Esophagus squamous epithelium (tissue), 5 donors: Measurements from ENCODE around the gene ZP2. TPM values are rescaled to one million over a fixed set of nuclear protein-coding genes. Genes with fewer than 3 reads are reported as not detected.
"Not testable (repeated sequence)": the region's sequence is repeated elsewhere in the genome, so short reads cannot be mapped to it uniquely, and the experiment has no call there.

Experiments
- DNase-seq: peaks from one replicate; lab custom pipeline; 2025; lab: John Stamatoyannopoulos, UW
- H3K27ac ChIP-seq, 4 donors: fragments of 200-600 bp; sonication (generic); one replicate each; pipeline ENCODE4 v1.5.1; 2016 to 2019; ENCODE audit warnings: mild to moderate bottlenecking in 1 of 4
- H3K27me3 ChIP-seq, 4 donors: fragments of 200-600 bp; sonication (generic); 1 replicate in 3 of 4; 2 replicates in 1 of 4; pipeline versions ENCODE4 v1.5.1 to v1.6.0; 2017 to 2021; ENCODE audit warnings: antibody characterized with exemption in 1 of 4
- H3K36me3 ChIP-seq, 3 donors: fragments of 200-600 bp; sonication (generic); one replicate each; pipeline ENCODE4 v1.5.1; 2016 to 2019
- H3K4me1 ChIP-seq, 3 donors: fragments of 200-600 bp; sonication (generic); one replicate each; pipeline ENCODE4 v1.5.1; 2017 to 2019
- H3K4me3 ChIP-seq, 4 donors: fragments of 200-600 bp; sonication (generic); 1 replicate in 3 of 4; 2 replicates in 1 of 4; pipeline ENCODE4 v1.5.1; 2016 to 2019; ENCODE audit warnings: mild to moderate bottlenecking in 2 of 4, moderate library complexity in 1 of 4
- H3K9me3 ChIP-seq, 3 donors: fragments of 200-600 bp; sonication (generic); one replicate each; pipeline ENCODE4 v1.5.1; 2016 to 2019
- CTCF ChIP-seq, 6 experiments: fragments of 450-650 bp in 4 of 6; fragments of 200-600 bp in 2 of 6; sonication (generic) in 2 of 6; IDR thresholded peaks; one replicate each; pipeline ENCODE4 v1.5.1; 2016 to 2019; ENCODE audit warnings: antibody characterized with exemption in 6 of 6, mild to moderate bottlenecking in 4 of 6, moderate library complexity in 4 of 6
- POLR2A ChIP-seq, 4 donors: fragments of 450-650 bp; IDR thresholded peaks; one replicate each; pipeline ENCODE4 v1.6.1; 2017; ENCODE audit warnings: antibody characterized with exemption in 4 of 4, mild to moderate bottlenecking in 4 of 4, moderate library complexity in 3 of 4
- WGBS, 2 donors: methylation state at CpG; one replicate each; pipeline ENCODE4 v1.1.5; 2018; 5-methylcytosine and 5-hydroxymethylcytosine counted together
- intact Hi-C: fragments of 100-400 bp; cut with DNase I; formaldehyde crosslinking; loops from one replicate; pipeline ENCODE4 v1.15.0; 2022
- total RNA-seq, 4 donors: library from RNA; depleted of rRNA; stranded (reverse); fragments of >200 nt; gene quantifications; one replicate each; pipeline ENCODE4 v1.1.0, GENCODE V29; 2016
- donor health status: DM: yes; HTN: yes; CAD: no.

The ZP2 gene
- total RNA-seq, 4 donors from 2014 or later: not detected

GRCh38 chr16:21158208-21159110 is 52.9 kb downstream of the ZP2 start, which contains the start of gene LDAF1:
LDAF1 (plus strand) TSS chr16:21158674; CDS start chr16:21161183, 2,509 bp downstream.
- intact Hi-C loops: loop anchor here (2.0 kb wide), 1 partner anchor 142 kb away; no protein-coding TSS in a partner anchor
- H3K4me3 ChIP-seq: peak within 1 kb of the TSS; percentile 64 to 94 (median 82)
- peaks cover 0 to 26% (median 0%) of the 10 kb centered on the region in 3 donors for H3K36me3 ChIP-seq
- H3K9me3 ChIP-seq: no peaks in the 10 kb centered on the region
- H3K4me1 ChIP-seq: peaks cover 12 to 63% (median 44%) of the 10 kb centered on the region in 3 donors
- peak within 1 kb of the TSS; percentile 90 to 95 (median 94) for H3K27ac ChIP-seq
- peak; percentile 11 for DNase-seq
- WGBS, 2 donors: 1 to 2% methylated on average over 7 to 34 of the region's 59 CpGs
- no peaks in the 10 kb centered on the region for H3K27me3 ChIP-seq
- no peak for TF ChIP-seq CTCF (IDR thresholded peaks at IDR 0.05)
- peak in 2 of 4 donors; percentile 40 to 70 for TF ChIP-seq POLR2A (IDR thresholded peaks at IDR 0.05)

GRCh38 chr16:21157632-21158031 is 53.7 kb downstream of the ZP2 start:
- no peak for DNase-seq
- no peaks in the 10 kb centered on the region for H3K9me3 ChIP-seq
- H3K36me3 ChIP-seq: peaks cover 0 to 18% (median 0%) of the 10 kb centered on the region in 3 donors
- H3K27ac ChIP-seq: peak overlapping the region; percentile 90 to 95 (median 94)
- intact Hi-C loops: loop anchor here (2.0 kb wide), 1 partner anchor 143 kb away; no protein-coding TSS in a partner anchor
- 61 to 85% methylated on average over 3 to 4 of the region's 5 CpGs for WGBS, 2 donors
- H3K4me1 ChIP-seq: peaks cover 10 to 55% (median 37%) of the 10 kb centered on the region in 3 donors
- no peak for TF ChIP-seq CTCF (IDR thresholded peaks at IDR 0.05)
- TF ChIP-seq POLR2A (IDR thresholded peaks at IDR 0.05): no peak
- H3K4me3 ChIP-seq: no peak overlapping the region
- H3K27me3 ChIP-seq: no peaks in the 10 kb centered on the region

GRCh38 chr16:21156767-21157467 is 54.5 kb downstream of the ZP2 start:
- H3K36me3 ChIP-seq: peaks cover 0 to 11% (median 0%) of the 10 kb centered on the region in 3 donors
- TF ChIP-seq CTCF (IDR thresholded peaks at IDR 0.05) (peak; percentile 14 to 69 (median 51)), POLR2A (IDR thresholded peaks at IDR 0.05) (no peak)
- intact Hi-C loops: no loop called here
- no peaks in the 10 kb centered on the region for H3K9me3 ChIP-seq
- H3K27me3 ChIP-seq: no peaks in the 10 kb centered on the region
- no peak overlapping the region for H3K27ac ChIP-seq
- 53 to 57% methylated on average over 6 of the region's 6 CpGs for WGBS, 2 donors
- no peak for DNase-seq
- H3K4me1 ChIP-seq: peaks cover 8 to 47% (median 32%) of the 10 kb centered on the region in 3 donors
- no peak overlapping the region for H3K4me3 ChIP-seq

DNA sequence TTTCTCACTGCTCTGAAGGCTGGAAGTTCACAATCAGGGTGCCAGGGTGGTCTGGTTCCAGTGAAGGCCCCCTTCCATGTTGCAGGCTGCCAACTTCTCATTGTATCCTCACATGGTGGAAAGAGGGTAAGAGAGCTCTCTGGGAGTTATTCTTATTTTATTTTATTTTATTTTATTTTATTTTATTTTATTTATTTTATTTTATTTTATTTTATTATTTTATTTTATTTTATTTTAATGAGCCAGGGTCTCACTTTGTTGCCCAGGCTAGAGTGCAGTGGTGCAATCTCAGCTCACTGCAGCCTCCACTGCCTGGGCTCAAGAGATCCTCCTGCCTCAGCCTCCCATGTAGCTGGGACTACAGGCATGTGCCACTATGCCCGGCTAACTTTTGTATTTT is 55.4 kb downstream of the ZP2 start:
- 25 to 42% methylated on average over 1 of the region's 1 CpG for WGBS, 2 donors
- DNase-seq, H3K36me3 ChIP-seq, H3K9me3 ChIP-seq, H3K27me3 ChIP-seq, H3K27ac ChIP-seq, H3K4me3 ChIP-seq, intact Hi-C loops: not testable (repeated sequence)
- peaks cover 8 to 40% (median 23%) of the 10 kb centered on the region in 3 donors for H3K4me1 ChIP-seq

DNA sequence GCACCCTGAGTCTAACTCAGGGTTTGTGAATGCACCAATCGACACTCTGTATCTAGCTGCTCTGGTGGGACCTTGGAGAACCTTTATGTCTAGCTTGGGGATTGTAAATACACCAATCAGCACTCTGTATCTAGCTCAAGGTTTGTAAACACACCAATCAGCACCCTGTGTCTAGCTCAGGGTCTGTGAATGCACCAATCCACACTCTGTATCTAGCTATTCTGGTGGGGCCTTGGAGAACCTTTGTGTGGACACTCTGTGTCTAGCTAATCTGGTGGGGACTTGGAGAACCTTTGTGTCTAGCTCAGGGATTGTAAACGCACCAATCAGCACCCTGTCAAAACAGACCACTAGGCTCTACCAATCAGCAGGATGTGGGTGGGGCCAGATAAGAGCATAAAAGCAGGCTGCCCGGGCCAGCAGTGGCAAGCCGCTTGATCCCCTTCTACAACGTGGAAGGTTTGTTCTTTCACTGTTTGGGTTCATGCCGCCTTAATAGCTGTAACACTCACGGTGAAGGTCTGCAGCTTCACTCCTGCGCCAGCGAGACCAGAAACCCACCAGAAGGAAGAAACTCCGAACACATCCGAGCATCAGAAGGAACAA is 58.1 kb downstream of the ZP2 start:
- H3K9me3 ChIP-seq, H3K36me3 ChIP-seq, intact Hi-C loops, DNase-seq, H3K4me3 ChIP-seq, H3K27me3 ChIP-seq, H3K27ac ChIP-seq: not testable (repeated sequence)
- WGBS, 2 donors: 85 to 100% methylated on average over 2 to 8 of the region's 11 CpGs
- H3K4me1 ChIP-seq: peaks cover 7 to 26% (median 19%) of the 10 kb centered on the region in 3 donors

DNA sequence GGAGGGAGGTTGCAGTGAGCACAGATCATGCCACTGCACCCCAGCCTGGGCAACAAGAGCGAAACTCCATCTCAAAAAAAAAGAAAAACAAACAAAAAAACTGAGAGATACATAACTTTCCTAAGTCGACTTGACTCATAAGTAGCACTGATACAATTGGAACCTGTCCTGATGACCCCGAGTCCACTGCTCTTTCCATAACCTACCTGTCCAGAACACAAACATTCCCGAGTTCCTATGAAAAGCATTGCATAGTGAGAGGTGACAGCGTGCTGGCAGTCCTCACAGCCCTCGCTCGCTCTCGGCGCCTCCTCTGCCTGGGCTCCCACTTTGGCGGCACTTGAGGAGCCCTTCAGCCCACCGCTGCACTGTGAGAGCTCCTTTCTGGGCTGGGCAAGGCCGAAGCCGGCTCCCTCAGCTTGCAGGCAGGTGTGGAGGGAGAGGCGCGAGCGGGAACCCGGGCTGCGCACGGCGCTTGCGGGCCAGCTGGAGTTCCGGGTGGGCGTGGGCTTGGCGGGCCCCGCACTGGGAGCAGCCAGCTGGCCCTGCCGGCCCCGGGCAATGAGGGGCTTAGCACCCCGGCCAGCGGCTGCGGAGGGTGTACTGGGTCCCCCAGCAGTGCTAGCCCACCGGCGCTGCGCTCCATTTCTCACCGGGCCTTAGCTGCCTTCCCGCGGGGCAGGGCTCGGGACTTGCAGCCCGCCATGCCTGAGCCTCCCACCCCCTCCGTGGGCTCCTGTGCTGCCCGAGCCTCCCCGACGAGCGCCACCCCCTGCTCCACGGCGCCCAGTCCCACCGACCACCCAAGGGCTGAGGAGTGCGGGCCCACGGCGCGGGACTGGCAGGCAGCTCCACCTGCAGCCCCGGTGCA is 59.0 kb downstream of the ZP2 start:
- intact Hi-C loops, H3K27me3 ChIP-seq, H3K4me3 ChIP-seq, DNase-seq, H3K36me3 ChIP-seq, H3K9me3 ChIP-seq, H3K27ac ChIP-seq: not testable (repeated sequence)
- peaks cover 0 to 17% (median 11%) of the 10 kb centered on the region in 3 donors for H3K4me1 ChIP-seq
- WGBS, 2 donors: 80 to 92% methylated on average over 5 to 9 of the region's 51 CpGs
